ENCODE results near the gene TFPT.

Gene TFPT

DNA sequence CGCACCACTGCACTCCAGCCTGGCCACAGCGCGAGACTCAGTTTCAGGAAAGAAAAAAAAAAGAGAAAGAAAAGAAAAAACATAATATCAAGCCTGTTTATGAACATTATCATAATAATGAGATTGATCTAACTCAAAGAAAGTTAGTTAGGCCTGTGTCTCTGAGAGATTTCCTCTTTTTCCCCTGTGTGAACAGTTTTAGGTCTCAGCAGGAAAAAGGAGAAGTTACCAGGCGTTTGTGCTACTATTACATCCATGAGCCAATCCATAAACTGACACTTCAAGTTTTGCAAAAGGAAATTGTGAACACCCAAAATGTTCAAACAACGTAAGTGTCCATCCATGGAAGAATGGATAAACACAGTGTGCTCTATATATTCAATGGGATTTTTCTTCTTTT lies 38.1 kb downstream of the TFPT start:
- no peak for DNase-seq (ENCODE audit: low read depth)

GRCh38 chr19:54074851-54075250 lies 40.6 kb downstream of the TFPT start:
- no peak for DNase-seq (ENCODE audit: low read depth)

DNA sequence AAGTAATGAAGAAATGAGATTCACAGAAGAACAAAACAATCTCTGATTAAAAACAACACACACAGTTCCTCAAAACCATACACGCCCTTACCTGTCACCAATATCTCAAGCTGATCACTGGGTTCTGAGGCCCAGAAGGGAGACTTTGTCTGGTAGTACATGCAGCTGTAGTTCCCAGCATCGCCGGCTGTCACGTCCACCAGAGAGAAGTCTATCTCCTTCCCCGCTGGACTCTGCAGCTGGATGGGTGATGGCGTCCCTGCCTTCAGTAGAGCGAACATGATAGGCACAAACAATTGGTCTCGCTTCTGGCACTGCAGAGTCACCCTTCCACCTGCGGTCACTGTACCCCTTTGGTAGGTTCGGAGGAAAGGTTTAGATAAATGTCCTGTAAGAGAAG lies 41.6 kb downstream of the TFPT start:
- no peak for DNase-seq (ENCODE audit: low read depth)

DNA sequence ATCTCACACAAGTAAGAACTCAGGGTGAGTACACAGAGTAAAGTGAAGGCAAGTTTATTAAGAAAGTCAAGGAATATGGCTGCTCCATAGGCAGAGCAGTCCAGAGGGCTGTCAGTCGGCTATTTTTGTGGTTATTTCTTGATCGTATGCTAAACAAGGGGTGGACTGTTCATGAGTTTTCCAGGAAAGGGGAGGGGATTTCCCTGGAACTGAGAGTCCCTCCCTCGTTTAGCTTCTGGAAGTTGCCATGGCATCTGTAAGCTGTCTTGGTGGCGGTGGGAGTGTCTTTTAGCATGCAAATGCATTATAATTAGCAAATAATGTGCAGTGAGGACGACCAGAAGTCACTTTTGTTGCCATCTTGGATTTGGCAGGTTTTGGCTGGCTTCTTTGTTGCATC lies 46.0 kb downstream of the TFPT start:
- no peak for DNase-seq (ENCODE audit: low read depth)

- no peak for DNase-seq (ENCODE audit: low read depth)
These were observed 51.9 kb downstream of the TFPT start, which contains the start of gene VSTM1 for GRCh38 chr19:54063350-54064116. TSS of gene VSTM1 (minus strand) at chr19:54063897. CDS start at chr19:54063777, 120 bp downstream.

DNA sequence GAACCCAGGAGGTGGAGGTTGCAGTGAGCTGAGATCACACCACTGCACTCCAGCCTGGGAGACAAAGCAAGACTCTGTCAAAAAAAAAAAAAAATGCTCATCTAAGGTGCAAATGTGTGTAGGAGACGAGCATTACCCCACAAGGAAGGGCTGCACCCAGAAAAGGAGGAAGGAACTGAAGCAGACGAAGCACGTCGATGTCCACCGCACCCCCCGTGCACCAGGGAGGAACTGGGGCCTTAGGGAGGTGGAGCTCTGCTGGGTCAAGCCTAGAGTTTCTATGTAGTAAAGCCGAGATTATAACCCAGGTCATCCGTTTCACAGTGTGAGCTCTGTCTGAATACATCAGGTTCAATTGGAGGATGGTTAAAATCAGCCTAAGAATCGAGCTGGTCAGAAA lies 52.8 kb downstream of the TFPT start:
- no peak for DNase-seq (ENCODE audit: low read depth)

Measured in stimulated activated CD8-positive, alpha-beta memory T cell treated with anti-CD3 and anti-CD28 coated beads, Interleukin-4, amount 100 ng/mL, for 24 hours (primary cell).